Osteoblast (primary cell): Measurements from ENCODE around the gene STARD10. TPM values are rescaled to one million over a fixed set of nuclear protein-coding genes. Genes with fewer than 3 reads are reported as not detected.
"Not testable (repeated sequence)": the region's sequence is repeated elsewhere in the genome, so short reads cannot be mapped to it uniquely, and the experiment has no call there.

Source experiments
- DNase-seq: peaks from one replicate; pipeline ENCODE4 v3.0.0; 2011; ENCODE audit warnings: low spot score, mixed read lengths; ENCODE audit not compliant: insufficient read length; ENCODE audit errors: missing footprints
- H2AFZ ChIP-seq: 2 replicates; pipeline ENCODE4 v1.6.0; 2011; ENCODE audit warnings: mild to moderate bottlenecking, low read length
- H3K27ac ChIP-seq: 2 replicates; pipeline ENCODE4 v1.5.1; 2011; ENCODE audit warnings: mild to moderate bottlenecking, low read depth, low read length, moderate library complexity
- H3K27me3 ChIP-seq: 2 replicates; pipeline ENCODE4 v1.6.0; 2012; ENCODE audit warnings: mild to moderate bottlenecking, control low read depth, inconsistent platforms, low read length, moderate library complexity; ENCODE audit not compliant: insufficient read depth
- H3K36me3 ChIP-seq: 2 replicates; pipeline ENCODE4 v1.5.1; 2011; ENCODE audit warnings: mild to moderate bottlenecking, low read length, control low read depth, moderate library complexity; ENCODE audit not compliant: insufficient read depth
- H3K4me1 ChIP-seq: 2 replicates; pipeline ENCODE4 v1.5.1; 2011; ENCODE audit warnings: mild to moderate bottlenecking, low read length, control low read depth, moderate library complexity; ENCODE audit not compliant: insufficient read depth
- H3K4me2 ChIP-seq: 2 replicates; pipeline ENCODE4 v1.6.0; 2011; ENCODE audit warnings: mild to moderate bottlenecking, low read length; ENCODE audit not compliant: insufficient read depth
- H3K4me3 ChIP-seq: fragments of 200-600 bp; sonication (generic); 3 replicates; pipeline ENCODE4 v1.5.1; 2012; ENCODE audit warnings: mild to moderate bottlenecking, low read length, inconsistent platforms; ENCODE audit not compliant: insufficient read depth
- H3K79me2 ChIP-seq: 2 replicates; pipeline ENCODE4 v1.6.0; 2012; ENCODE audit warnings: mild to moderate bottlenecking, low read length, control low read depth, inconsistent platforms; ENCODE audit not compliant: insufficient read depth
- H3K9me3 ChIP-seq: 2 replicates; pipeline ENCODE4 v1.5.1; 2011; ENCODE audit warnings: low read depth, low read length, control low read depth
- H4K20me1 ChIP-seq: 2 replicates; pipeline ENCODE4 v1.6.0; 2012; ENCODE audit warnings: mild to moderate bottlenecking, low read length, control low read depth; ENCODE audit not compliant: insufficient read depth
- CTCF ChIP-seq: IDR thresholded peaks from 2 replicates; pipeline ENCODE4 v1.5.1; 2011; ENCODE audit warnings: mild to moderate bottlenecking, low read depth, low read length, moderate library complexity; ENCODE audit errors: extremely low read depth
- total RNA-seq: library from RNA; depleted of rRNA; stranded (reverse); fragments of >200 nt; gene quantifications from 2 replicates; pipeline ENCODE4 v1.2.3, GENCODE V29; 2012

The STARD10 gene
- total RNA-seq, 1 donor, result 25.7 TPM

- Histone ChIP-seq H3K4me1 (peaks cover 33% of the 10 kb centered on the region), H3K27me3 (no peaks in the 10 kb centered on the region), H3K27ac (peak overlapping the region; percentile 74), H2AFZ (peak overlapping the region; percentile 85), H3K4me2 (no peak overlapping the region), H3K79me2 (no peaks in the 10 kb centered on the region), H4K20me1 (no peaks in the 10 kb centered on the region), H3K9me3 (no peaks in the 10 kb centered on the region), H3K36me3 (no peaks in the 10 kb centered on the region), H3K4me3 (no peak overlapping the region)
- no peak for TF ChIP-seq CTCF
- no peak for DNase-seq
Measured at GRCh38 chr11:72792437-72793021, 1.3 kb downstream of the STARD10 start.

- peaks cover 33% of the 10 kb centered on the region for H3K4me1 ChIP-seq
- H3K9me3 ChIP-seq, H3K79me2 ChIP-seq, H3K4me2 ChIP-seq, H3K36me3 ChIP-seq, H2AFZ ChIP-seq, DNase-seq, H3K4me3 ChIP-seq, H3K27ac ChIP-seq, H3K27me3 ChIP-seq, H4K20me1 ChIP-seq: not testable (repeated sequence)
Measured at GRCh38 chr11:72791228-72791627, 2.6 kb downstream of the STARD10 start.

- peak; percentile 97 for DNase-seq
- no peaks in the 10 kb centered on the region for H4K20me1 ChIP-seq
- peaks cover 31% of the 10 kb centered on the region for H3K4me1 ChIP-seq
- H3K4me3 ChIP-seq, result peak overlapping the region; percentile 8
- peak overlapping the region; percentile 74 for H3K27ac ChIP-seq
- no peaks in the 10 kb centered on the region for H3K27me3 ChIP-seq
- peak overlapping the region; percentile 63 for H2AFZ ChIP-seq
- no peaks in the 10 kb centered on the region for H3K9me3 ChIP-seq
- no peaks in the 10 kb centered on the region for H3K79me2 ChIP-seq
- no peaks in the 10 kb centered on the region for H3K36me3 ChIP-seq
- peak overlapping the region; percentile 49 for H3K4me2 ChIP-seq
- TF ChIP-seq CTCF, result no peak
Measured at GRCh38 chr11:72789493-72790131, 4.2 kb downstream of the STARD10 start.

- Histone ChIP-seq H3K4me1 (peaks cover 21% of the 10 kb centered on the region), H2AFZ (no peak overlapping the region), H3K4me2 (no peak overlapping the region), H3K79me2 (no peaks in the 10 kb centered on the region), H3K27me3 (no peaks in the 10 kb centered on the region), H3K4me3 (no peak overlapping the region), H3K36me3 (no peaks in the 10 kb centered on the region), H4K20me1 (no peaks in the 10 kb centered on the region), H3K9me3 (no peaks in the 10 kb centered on the region), H3K27ac (no peak overlapping the region)
- peak; percentile 83 for DNase-seq
- no peak for TF ChIP-seq CTCF
Measured at GRCh38 chr11:72788241-72788640, 5.6 kb downstream of the STARD10 start.
